GM10847 (cell line): ENCODE measurements around the gene GPC5.

Experiments used
- POLR2A ChIP-seq: IDR thresholded peaks from 2 replicates; pipeline ENCODE4 v1.6.1; 2011; ENCODE audit not compliant: insufficient read length; ENCODE audit errors: extremely low read depth

The GPC5 gene

GRCh38 chr13:91836553-91836952 lies 438.1 kb downstream of the GPC5 start:
- no peak for TF ChIP-seq POLR2A

GRCh38 chr13:91845612-91846011 lies 447.2 kb downstream of the GPC5 start:
- no peak for TF ChIP-seq POLR2A

- TF ChIP-seq POLR2A = no peak
These were observed 465.3 kb downstream of the GPC5 start for GRCh38 chr13:91863699-91864098.

DNA sequence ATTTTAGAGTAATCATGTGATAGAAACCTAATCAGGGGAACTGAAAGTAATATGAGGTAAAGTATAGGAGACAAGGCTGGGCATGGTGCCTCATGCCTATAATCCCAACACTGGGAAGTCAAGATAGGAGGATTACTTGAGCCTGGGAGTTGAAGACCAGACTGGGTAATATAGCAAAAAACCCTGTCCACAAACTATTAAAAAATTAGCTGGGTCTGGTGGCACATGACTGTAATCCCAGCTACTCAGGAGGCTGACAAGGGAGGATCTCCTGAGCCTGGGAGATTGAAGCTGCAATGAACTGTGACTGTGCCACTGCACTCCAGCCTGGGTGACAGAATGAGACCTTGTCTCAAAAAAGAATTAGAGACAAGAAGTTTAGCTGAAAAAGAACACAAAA lies 469.9 kb downstream of the GPC5 start:
- no peak for TF ChIP-seq POLR2A

- TF ChIP-seq POLR2A = no peak
These were observed 480.1 kb downstream of the GPC5 start for GRCh38 chr13:91878491-91878890.

GRCh38 chr13:91879360-91879759 lies 480.9 kb downstream of the GPC5 start:
- no peak for TF ChIP-seq POLR2A

DNA sequence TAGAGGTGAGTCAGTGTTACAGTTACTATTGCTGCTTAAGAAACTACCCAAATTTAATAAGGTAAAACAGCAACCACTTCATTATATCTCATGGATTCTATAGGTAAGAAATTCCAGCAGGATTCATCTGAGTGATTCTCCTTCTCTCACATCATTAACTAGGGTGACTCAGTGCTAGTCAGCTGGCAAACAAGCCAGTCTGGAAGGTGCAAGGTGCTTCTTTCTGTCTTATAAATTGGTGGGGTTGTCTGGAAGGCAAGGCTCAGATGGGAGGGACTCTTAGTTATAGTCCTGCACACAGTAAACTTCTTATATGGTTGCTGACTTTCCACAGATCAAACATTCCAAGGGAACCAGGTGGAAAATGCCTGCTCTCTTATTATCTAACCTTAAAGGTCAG lies 484.5 kb downstream of the GPC5 start:
- TF ChIP-seq POLR2A = no peak

- TF ChIP-seq POLR2A = no peak
These were observed 491.2 kb downstream of the GPC5 start for GRCh38 chr13:91889641-91890040.

- TF ChIP-seq POLR2A = no peak
These were observed 492.7 kb downstream of the GPC5 start for GRCh38 chr13:91891141-91891540.

- TF ChIP-seq POLR2A = no peak
These were observed 494.6 kb downstream of the GPC5 start for GRCh38 chr13:91893040-91893439.

- TF ChIP-seq POLR2A = no peak
These were observed 495.9 kb downstream of the GPC5 start for GRCh38 chr13:91894316-91894715.

DNA sequence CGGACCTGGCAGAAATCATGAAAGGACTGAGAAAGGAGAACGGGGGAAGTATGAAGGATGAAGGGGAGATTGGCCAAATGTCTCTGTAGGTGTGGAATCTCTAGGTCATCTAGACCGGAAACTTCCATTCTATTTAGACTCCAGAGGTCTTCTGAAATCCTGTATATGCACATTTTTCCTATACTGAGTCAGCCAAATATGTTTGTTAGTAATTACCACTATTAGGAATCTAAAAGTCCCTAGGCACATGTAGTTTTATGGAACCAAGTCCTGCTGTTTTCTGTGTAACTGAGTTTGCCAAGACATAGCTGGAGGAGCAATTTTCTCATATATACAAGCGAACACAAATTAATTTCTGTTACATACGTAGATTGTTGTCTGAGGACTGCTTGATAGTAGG lies 498.1 kb downstream of the GPC5 start:
- no peak for TF ChIP-seq POLR2A

DNA sequence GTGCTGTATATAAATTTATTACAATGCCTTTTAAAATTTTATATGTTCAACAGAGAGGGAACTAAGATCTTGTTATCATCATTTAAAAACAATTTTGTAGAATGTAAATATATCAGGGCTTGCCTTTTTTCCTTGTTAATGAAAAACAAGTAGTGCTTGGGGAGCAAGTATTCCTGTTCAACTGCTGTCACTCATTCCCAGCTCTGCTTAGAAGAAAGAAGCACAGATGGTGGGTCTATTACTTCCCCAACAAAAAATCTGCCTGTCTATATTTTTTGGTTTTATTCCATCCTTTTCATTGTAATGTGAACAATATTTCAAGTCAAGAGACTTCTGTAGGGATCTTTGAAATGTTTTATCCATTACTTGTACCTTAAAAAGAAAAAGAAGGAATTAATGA lies 503.9 kb downstream of the GPC5 start:
- TF ChIP-seq POLR2A = no peak

GRCh38 chr13:91904005-91904404 lies 505.6 kb downstream of the GPC5 start:
- no peak for TF ChIP-seq POLR2A

DNA sequence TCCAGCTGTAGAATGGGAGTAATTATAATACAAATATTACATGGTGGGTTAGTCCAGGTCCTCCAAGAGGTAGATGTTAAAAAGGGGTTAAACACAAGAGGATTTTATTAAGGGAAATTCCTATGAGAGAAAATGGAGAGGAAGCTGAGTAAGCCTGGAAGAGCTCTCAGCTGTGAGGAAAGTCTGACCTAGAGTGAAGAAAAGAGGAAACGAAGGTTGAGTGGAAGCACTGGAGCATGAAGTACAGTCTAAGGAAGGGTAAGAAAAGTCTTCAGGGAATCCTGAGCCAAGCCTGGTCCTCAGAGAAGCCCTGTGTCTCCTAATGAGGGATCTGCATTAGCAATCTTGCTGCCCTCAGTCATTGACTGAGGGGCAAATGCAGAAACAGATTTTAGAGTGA lies 506.2 kb downstream of the GPC5 start:
- TF ChIP-seq POLR2A = no peak

- no peak for TF ChIP-seq POLR2A
These were observed 509.0 kb downstream of the GPC5 start for GRCh38 chr13:91907398-91907797.

GRCh38 chr13:91909617-91910016 lies 511.2 kb downstream of the GPC5 start:
- no peak for TF ChIP-seq POLR2A
